Measurements from ENCODE around the gene HIRA.
"Not testable (repeated sequence)": the region's sequence is repeated elsewhere in the genome, so short reads cannot be mapped to it uniquely, and the experiment has no call there.

The HIRA gene

GRCh38 chr22:19376247-19376646, 55.3 kb downstream of the HIRA start:
- no peak for DNase-seq

GRCh38 chr22:19375435-19375834, 56.1 kb downstream of the HIRA start:
- DNase-seq, result no peak

- DNase-seq, result no peak
These were observed 57.1 kb downstream of the HIRA start for GRCh38 chr22:19374410-19374809.

- DNase-seq, result no peak
These were observed 58.1 kb downstream of the HIRA start for GRCh38 chr22:19373450-19373849.

GRCh38 chr22:19371893-19372292, 59.6 kb downstream of the HIRA start:
- DNase-seq, result no peak

GRCh38 chr22:19368876-19369275, 62.7 kb downstream of the HIRA start:
- DNase-seq, result no peak

DNA sequence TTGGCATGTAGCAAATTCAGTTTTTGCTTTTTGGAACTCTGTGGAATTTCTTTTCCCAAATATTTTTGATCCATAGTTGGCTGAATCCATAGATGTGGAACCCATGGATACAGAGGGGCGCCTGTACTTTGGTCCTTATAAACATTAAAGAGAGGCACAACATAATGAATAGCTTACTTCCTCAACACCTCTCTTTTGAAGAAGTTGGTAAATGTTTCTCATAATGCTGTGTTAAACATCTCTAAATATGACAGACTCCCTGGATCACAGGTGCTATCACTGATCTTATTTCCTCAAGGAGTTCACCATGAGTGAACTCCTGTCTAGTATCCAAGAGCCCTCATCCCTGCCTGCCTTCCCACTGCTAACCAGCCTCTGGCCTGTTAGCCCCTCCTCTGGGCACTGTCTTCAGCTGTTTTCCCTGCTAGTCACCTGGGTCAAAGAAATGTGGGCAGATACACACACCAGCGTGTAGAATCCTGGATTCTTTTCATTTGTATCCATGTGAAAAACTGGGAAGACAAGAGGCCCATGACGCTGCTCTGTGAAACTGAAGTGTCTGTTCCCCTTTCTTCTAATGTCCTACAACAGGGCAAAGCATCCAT, 63.7 kb downstream of the HIRA start:
- no peak for DNase-seq

- not testable (repeated sequence) for DNase-seq
These were observed 68.0 kb downstream of the HIRA start for GRCh38 chr22:19363541-19363940.

- DNase-seq, result no peak
These were observed 69.9 kb downstream of the HIRA start for GRCh38 chr22:19361501-19362103.

GRCh38 chr22:19360862-19361261, 70.7 kb downstream of the HIRA start:
- DNase-seq, result no peak

GRCh38 chr22:19360300-19360792, 71.2 kb downstream of the HIRA start:
- no peak for DNase-seq

DNA sequence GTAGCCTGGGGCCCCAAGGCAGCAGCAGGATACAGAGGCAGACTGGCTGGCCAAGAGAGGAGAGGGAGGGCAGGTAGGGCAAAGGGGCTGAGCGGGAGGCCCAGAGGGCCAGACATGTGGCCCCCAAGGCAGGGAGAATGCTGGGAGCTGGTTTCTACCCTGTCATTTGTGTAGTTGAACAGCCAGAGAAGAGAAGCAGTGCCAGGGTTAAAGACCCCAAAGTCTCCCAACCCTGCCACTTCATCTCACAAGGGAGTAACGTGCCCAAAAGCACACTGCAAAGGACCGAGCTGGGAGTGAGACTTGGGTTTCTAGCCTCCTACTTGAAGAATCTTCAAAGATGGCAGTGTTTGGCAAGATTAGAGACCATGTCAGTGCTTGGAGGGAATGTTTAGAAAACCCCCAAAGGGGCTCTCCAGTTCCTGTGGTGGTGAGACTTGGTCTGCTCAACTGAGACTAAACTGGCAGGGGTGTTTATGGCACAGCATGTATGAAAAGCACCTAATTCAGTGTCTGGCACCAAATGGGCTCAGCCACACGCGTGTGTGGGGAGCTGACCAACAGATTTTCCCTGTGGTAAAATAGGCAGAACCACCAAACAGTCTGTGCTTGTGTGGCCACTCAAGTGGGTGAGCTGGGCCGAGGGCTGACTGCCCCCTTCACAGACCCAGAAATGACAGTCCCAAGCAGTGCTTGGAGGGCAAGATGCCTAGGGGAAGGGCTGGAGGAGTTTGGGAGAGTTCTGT, 71.8 kb downstream of the HIRA start:
- no peak for DNase-seq

GRCh38 chr22:19358703-19359553, 72.6 kb downstream of the HIRA start:
- DNase-seq, result no peak

DNA sequence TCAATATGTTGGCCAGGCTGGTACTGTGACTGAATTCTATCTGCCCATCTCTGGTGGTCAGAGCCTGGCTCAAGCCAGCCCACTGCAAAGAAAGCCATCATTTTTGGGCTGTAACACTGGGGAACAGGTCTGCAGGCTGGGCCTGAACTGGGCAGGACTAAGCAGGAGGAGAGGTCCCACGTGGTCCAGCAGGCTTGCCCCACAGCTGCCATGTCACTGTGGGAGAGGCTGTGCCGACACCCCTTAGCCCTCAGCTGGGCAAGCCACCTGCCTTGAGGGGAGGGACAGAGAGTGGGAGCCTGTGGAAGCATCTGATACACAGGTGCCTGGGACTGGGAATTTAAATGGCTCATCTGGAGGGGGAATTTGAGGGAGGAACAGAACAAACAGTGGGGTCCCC, 73.3 kb downstream of the HIRA start:
- DNase-seq, result no peak

GRCh38 chr22:19357270-19358105, 74.0 kb downstream of the HIRA start:
- no peak for DNase-seq

- DNase-seq, result no peak
These were observed 74.7 kb downstream of the HIRA start for GRCh38 chr22:19356708-19357269.

DNA sequence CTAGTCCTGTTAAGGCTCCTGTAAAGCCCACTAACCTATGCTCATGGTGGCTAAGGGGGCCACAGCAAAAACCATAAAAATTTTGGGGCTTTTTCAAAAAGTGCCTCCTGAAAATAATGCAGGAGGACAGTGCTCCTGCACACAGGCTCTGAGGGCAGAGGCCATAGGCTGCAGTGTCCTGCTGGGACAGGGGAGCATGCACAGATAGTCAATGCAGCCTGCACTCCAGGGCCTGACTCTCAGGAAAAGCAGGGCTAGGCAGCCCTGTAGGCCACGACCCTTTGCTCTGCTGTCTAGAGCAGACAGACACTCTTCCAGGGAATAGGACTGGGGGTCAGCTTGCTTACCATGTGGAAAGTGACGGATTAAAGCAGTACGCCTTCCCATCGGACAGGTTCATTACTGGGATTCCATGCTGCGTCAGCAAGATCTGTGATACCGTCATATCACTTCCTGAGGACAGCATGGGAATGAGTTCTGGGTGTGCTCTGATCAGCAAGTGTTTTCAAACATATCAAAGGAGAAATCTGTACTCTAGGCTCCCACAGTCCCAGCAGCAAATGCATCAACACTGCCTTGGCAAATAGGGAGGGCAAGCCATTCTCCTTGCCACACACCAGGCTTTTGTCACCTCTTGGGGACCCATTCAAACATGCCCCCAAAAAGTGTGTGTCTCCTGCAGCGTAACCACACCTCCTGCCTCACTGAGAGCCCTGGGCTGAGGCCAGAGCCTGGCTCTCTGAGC, 75.9 kb downstream of the HIRA start:
- DNase-seq, result no peak

DNA sequence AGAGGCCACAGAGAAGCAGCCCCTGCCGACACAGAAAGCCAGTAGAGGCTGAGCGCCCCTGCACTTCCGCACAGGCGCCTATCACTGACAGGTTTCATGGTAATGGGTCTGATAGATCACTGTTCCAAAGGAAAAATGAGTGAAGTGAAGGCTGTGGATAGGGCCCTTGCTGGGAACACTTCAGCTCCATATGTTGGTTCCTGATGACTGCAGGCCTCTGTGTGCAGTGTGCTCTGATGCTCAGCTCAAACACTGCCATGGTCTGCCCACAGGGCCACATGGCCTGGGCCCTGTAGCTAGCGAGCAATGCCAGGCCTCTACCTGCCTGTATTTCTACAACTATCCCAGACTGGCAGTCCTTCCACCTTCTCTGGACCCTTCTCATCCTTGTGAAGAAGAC, 77.3 kb downstream of the HIRA start:
- no peak for DNase-seq

DNA sequence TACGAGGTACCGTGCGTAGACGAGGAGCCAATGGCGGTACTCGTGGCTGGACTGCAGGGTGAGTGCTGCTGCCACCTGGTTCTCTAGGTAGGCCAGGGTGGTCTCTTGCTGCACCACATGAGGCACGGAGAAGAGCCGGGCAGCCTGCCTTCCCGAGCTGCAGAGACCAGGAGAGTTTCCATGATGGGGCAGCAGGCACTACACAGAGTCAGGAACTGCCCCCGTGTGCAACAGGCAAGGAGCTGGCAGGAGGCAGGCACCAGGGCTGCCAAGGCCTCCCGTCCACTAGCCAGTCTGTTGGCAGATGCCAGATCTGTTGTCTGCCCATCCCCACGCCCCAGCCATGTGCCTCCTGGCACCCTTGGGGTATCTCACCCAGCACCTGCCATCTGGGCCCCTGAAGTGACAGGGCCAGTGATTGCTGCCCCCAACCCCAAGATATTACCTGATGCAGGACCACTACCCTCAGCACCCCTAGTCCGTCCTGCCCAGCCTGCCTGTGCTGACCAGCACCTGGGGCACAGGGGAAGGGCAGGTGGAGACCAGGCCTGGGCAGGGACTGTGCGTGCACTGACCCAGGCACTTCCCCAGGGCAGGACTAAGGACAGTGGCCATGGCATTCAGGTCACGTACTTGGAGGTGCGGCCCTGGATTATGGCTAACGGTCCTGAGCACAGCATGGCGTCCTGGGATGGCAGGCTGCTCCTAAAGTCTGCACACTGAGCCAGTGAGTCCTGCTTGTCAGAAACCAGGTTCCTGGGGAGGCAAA, 78.0 kb downstream of the HIRA start:
- no peak for DNase-seq

- no peak for DNase-seq
These were observed 78.8 kb downstream of the HIRA start for GRCh38 chr22:19352766-19353165.
